ENCODE measurements around the gene NNT.

Gene NNT

DNA sequence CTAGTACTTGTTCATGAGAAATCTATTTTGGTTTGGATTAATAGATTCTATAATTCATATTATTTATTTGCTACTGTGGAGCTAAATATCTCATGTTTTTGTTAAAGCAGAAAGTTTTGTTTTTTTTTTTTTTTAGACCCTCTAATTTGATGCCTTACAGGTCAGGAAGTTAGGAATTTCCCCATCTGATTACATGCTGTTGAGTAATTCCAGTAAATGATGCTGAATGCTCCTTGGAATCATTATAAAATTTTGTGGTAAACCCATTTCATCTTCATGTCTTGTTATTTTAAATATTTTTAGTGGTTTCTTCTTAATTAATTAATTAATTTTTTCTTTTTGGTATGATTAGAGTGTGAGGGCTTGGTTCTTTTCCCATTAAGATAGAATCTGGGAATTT, 35.6 kb downstream of the NNT start:
- no peaks in the 10 kb centered on the region for H3K4me1 ChIP-seq (ENCODE audit: control insufficient read depth, insufficient read depth, low read length, poor library complexity, severe bottlenecking)
- peaks cover 12% of the 10 kb centered on the region for H3K36me3 ChIP-seq (ENCODE audit: control insufficient read depth, insufficient read depth, low read length)
- no peak overlapping the region for H3K27ac ChIP-seq (ENCODE audit: insufficient read depth, low read length, poor library complexity, severe bottlenecking)
- H3K4me3 ChIP-seq (ENCODE audit: insufficient read depth, low read depth, low read length, poor library complexity, severe bottlenecking): no peak overlapping the region
- no peak for DNase-seq
- H3K27me3 ChIP-seq (replicated peaks; ENCODE audit: control insufficient read depth, insufficient read depth, low read length, poor library complexity, severe bottlenecking): no peaks in the 10 kb centered on the region
- H3K9me3 ChIP-seq (ENCODE audit: control insufficient read depth, low read length): no peaks in the 10 kb centered on the region

DNA sequence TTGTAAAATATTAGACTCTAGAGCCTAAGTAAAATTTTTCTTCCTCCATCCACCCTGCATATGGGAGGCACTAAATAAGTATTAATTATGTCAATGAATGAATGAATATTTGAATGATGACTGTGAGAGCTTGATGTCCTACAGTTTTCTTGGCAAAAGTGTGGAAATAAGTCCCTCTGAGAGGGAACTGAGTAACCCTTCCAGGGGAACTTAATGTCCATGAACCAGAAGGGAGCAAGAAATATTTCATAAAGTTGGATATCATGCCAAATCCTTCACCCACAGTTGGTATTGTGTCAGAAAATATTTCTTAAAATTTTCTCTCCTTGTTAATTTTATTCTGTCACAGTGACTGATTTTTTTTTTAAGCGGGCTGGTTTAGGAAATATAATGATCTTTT, 36.6 kb downstream of the NNT start:
- Histone ChIP-seq H3K36me3 (ENCODE audit: control insufficient read depth, insufficient read depth, low read length) (peaks cover 11% of the 10 kb centered on the region), H3K9me3 (ENCODE audit: control insufficient read depth, low read length) (no peaks in the 10 kb centered on the region), H3K27me3 (replicated peaks; ENCODE audit: control insufficient read depth, insufficient read depth, low read length, poor library complexity, severe bottlenecking) (no peaks in the 10 kb centered on the region), H3K4me1 (ENCODE audit: control insufficient read depth, insufficient read depth, low read length, poor library complexity, severe bottlenecking) (no peaks in the 10 kb centered on the region), H3K4me3 (ENCODE audit: insufficient read depth, low read depth, low read length, poor library complexity, severe bottlenecking) (no peak overlapping the region), H3K27ac (ENCODE audit: insufficient read depth, low read length, poor library complexity, severe bottlenecking) (no peak overlapping the region)
- no peak for DNase-seq

DNA sequence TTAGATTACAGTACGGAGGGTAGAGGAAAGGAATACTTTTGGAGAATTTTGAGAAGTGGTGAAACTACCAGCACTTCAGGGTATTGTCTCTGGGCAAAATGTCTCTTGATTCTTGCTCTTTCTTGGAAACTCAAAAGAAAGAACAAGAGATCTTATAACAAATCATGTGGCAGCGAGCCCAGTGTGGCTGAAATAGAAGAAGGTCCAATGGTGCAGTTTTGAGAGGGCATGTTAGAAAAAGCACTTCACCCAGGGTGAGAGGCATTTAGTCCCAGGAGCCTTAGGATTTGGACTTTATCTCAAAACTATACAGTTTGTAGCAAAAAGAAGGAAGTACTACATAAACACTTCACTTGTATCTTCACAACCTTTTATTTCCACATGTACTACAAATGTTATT, 39.4 kb downstream of the NNT start:
- no peak for DNase-seq

DNA sequence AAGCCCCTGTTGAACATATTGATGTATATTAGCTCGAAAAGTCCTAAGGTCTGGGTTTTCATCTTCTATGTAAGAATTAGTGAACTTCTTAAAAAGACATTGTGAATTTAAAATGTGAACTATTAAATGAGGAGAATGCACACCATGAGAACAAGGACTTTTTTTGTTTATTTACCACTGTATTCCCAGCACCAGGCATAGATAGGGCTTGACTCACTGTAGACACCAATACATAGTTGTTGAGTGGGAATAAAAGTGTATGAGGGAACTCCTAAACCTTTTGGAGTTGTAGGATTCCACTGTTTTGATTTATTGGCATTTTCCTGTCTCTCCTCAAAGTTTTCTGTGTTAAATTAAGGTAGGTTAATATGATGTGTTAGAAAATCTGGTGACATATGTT, 40.3 kb downstream of the NNT start:
- Histone ChIP-seq H3K9me3 (ENCODE audit: control insufficient read depth, low read length) (no peaks in the 10 kb centered on the region), H3K36me3 (ENCODE audit: control insufficient read depth, insufficient read depth, low read length) (peaks cover 12% of the 10 kb centered on the region), H3K4me3 (ENCODE audit: insufficient read depth, low read depth, low read length, poor library complexity, severe bottlenecking) (no peak overlapping the region), H3K27me3 (replicated peaks; ENCODE audit: control insufficient read depth, insufficient read depth, low read length, poor library complexity, severe bottlenecking) (no peaks in the 10 kb centered on the region), H3K4me1 (ENCODE audit: control insufficient read depth, insufficient read depth, low read length, poor library complexity, severe bottlenecking) (no peaks in the 10 kb centered on the region), H3K27ac (ENCODE audit: insufficient read depth, low read length, poor library complexity, severe bottlenecking) (no peak overlapping the region)
- no peak for DNase-seq

More for the DNA sequence above, 39.4 kb downstream of the NNT start:
- Histone ChIP-seq H3K36me3 (ENCODE audit: control insufficient read depth, insufficient read depth, low read length) (peaks cover 9% of the 10 kb centered on the region), H3K9me3 (ENCODE audit: control insufficient read depth, low read length) (no peaks in the 10 kb centered on the region), H3K27ac (ENCODE audit: insufficient read depth, low read length, poor library complexity, severe bottlenecking) (no peak overlapping the region), H3K4me1 (ENCODE audit: control insufficient read depth, insufficient read depth, low read length, poor library complexity, severe bottlenecking) (no peaks in the 10 kb centered on the region), H3K27me3 (replicated peaks; ENCODE audit: control insufficient read depth, insufficient read depth, low read length, poor library complexity, severe bottlenecking) (no peaks in the 10 kb centered on the region), H3K4me3 (ENCODE audit: insufficient read depth, low read depth, low read length, poor library complexity, severe bottlenecking) (no peak overlapping the region)

DNA sequence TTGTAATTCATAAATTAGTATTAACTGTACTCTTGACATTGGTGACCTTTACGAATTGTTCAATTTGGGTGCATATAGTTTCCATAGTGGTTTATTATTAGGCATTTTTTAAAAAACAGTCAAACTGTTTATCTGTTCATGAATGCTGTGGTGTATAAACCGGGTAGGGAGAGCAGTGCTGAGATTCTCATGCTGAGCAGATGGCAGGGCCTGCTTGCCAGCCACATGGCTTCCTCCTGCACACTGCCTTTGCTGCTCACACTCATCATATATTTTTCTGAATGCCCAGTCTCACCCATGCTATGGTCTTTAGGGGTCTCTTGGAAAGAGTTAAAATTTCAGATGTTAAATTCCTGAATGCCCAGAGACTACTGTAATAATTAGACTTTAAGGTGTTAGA, 40.8 kb downstream of the NNT start:
- no peaks in the 10 kb centered on the region for H3K4me1 ChIP-seq (ENCODE audit: control insufficient read depth, insufficient read depth, low read length, poor library complexity, severe bottlenecking)
- DNase-seq: no peak
- peaks cover 16% of the 10 kb centered on the region for H3K36me3 ChIP-seq (ENCODE audit: control insufficient read depth, insufficient read depth, low read length)
- H3K27me3 ChIP-seq (replicated peaks; ENCODE audit: control insufficient read depth, insufficient read depth, low read length, poor library complexity, severe bottlenecking): no peaks in the 10 kb centered on the region
- no peaks in the 10 kb centered on the region for H3K9me3 ChIP-seq (ENCODE audit: control insufficient read depth, low read length)
- H3K4me3 ChIP-seq (ENCODE audit: insufficient read depth, low read depth, low read length, poor library complexity, severe bottlenecking): no peak overlapping the region
- H3K27ac ChIP-seq (ENCODE audit: insufficient read depth, low read length, poor library complexity, severe bottlenecking): no peak overlapping the region

DNA sequence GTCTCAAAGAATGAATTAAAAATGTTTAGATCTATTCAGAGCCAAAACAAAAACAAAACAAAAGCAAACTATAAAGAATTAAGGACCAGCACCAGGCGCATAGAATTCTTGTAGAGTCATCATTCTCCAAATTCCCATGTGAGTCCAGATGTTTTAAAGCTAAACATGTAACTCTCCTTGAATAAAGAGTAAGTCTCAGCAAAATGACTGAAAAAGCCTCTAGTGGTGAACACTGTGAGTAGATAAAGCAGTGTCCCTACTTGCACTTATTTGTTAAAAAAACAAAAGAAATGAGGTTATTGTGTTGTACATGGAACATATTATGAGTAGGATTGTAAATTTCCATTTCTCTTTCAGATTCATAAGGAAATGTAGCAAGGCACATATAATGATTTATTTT, 44.0 kb downstream of the NNT start:
- peaks cover 47% of the 10 kb centered on the region for H3K36me3 ChIP-seq (ENCODE audit: control insufficient read depth, insufficient read depth, low read length)

DNA sequence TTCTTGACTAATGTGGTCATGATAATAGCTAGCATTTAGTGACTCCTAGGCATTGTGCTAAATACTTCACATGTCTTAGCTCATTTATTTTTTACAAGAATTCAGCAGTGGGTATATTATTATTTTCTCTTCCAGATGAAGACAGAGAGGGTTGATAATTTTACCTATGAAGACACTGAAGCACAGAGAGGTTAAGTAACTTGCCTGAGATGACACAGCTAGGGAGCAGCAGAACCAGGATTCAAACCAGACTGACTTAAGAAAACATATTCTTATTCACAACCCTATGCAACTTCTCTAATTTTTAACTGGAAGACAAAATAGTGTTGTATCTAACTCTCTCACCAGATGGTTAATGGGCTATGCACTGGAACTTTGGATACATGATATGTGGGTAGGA, 44.8 kb downstream of the NNT start:
- Histone ChIP-seq H3K4me3 (ENCODE audit: insufficient read depth, low read depth, low read length, poor library complexity, severe bottlenecking) (no peak overlapping the region), H3K4me1 (ENCODE audit: control insufficient read depth, insufficient read depth, low read length, poor library complexity, severe bottlenecking) (no peaks in the 10 kb centered on the region), H3K9me3 (ENCODE audit: control insufficient read depth, low read length) (no peaks in the 10 kb centered on the region), H3K27ac (ENCODE audit: insufficient read depth, low read length, poor library complexity, severe bottlenecking) (no peak overlapping the region), H3K36me3 (ENCODE audit: control insufficient read depth, insufficient read depth, low read length) (peaks cover 53% of the 10 kb centered on the region), H3K27me3 (replicated peaks; ENCODE audit: control insufficient read depth, insufficient read depth, low read length, poor library complexity, severe bottlenecking) (no peaks in the 10 kb centered on the region)
- no peak for DNase-seq

More for the DNA sequence above, 44.0 kb downstream of the NNT start:
- no peaks in the 10 kb centered on the region for H3K27me3 ChIP-seq (replicated peaks; ENCODE audit: control insufficient read depth, insufficient read depth, low read length, poor library complexity, severe bottlenecking)
- H3K27ac ChIP-seq (ENCODE audit: insufficient read depth, low read length, poor library complexity, severe bottlenecking): no peak overlapping the region
- no peaks in the 10 kb centered on the region for H3K4me1 ChIP-seq (ENCODE audit: control insufficient read depth, insufficient read depth, low read length, poor library complexity, severe bottlenecking)
- H3K4me3 ChIP-seq (ENCODE audit: insufficient read depth, low read depth, low read length, poor library complexity, severe bottlenecking): no peak overlapping the region
- no peaks in the 10 kb centered on the region for H3K9me3 ChIP-seq (ENCODE audit: control insufficient read depth, low read length)
- DNase-seq: no peak

DNA sequence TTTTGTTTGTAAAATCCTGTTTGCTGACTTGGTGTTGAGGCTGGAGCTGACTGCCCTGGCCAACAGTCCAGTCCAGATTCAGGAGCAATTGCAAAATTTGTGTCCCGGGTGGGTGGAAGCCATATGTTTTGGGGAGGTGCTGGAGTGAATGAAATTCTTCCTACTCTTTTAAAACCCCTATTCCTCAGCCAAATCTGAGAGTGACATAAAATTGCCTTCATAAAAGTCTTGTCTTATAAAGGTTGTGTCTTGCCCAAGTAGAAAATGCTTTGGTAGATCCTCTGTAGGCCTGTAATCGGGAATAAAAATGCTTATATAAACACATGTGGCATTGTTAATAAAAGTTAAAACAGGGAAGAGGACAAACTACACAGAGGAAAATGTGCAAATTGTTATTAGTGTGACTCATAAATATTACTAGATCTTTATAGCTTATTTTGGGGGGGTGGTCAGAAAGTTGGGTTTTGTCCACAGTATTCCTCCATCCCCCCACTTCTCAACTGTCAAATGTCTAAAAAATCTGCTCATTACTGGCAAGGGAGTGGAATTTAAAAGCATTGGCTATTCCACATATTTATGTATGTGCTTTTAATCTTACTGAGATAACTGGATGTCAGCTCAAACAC, 45.6 kb downstream of the NNT start:
- Histone ChIP-seq H3K36me3 (ENCODE audit: control insufficient read depth, insufficient read depth, low read length) (peaks cover 59% of the 10 kb centered on the region), H3K4me3 (ENCODE audit: insufficient read depth, low read depth, low read length, poor library complexity, severe bottlenecking) (no peak overlapping the region), H3K4me1 (ENCODE audit: control insufficient read depth, insufficient read depth, low read length, poor library complexity, severe bottlenecking) (no peaks in the 10 kb centered on the region), H3K27me3 (replicated peaks; ENCODE audit: control insufficient read depth, insufficient read depth, low read length, poor library complexity, severe bottlenecking) (no peaks in the 10 kb centered on the region), H3K27ac (ENCODE audit: insufficient read depth, low read length, poor library complexity, severe bottlenecking) (no peak overlapping the region), H3K9me3 (ENCODE audit: control insufficient read depth, low read length) (no peaks in the 10 kb centered on the region)
- no peak for DNase-seq

DNA sequence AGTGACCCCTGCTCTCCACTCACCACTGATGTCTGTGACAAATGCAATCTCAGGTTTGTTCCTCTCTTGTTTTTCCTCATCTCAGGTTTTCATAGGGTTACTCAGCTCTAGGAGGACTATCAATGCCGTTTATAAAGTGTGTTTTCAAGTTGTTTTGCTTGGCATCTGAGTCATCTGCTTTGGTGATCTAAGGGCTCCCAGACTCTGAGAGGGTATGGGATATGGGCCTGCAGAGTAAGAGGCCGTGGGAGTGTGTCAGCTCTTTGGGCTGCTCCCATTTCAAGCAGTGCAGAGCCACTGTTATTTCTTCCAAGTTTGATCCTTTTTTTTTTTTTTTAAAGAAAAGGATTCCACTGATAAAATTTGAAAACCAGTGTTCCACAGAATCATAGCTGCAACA, 46.3 kb downstream of the NNT start:
- DNase-seq: no peak

DNA sequence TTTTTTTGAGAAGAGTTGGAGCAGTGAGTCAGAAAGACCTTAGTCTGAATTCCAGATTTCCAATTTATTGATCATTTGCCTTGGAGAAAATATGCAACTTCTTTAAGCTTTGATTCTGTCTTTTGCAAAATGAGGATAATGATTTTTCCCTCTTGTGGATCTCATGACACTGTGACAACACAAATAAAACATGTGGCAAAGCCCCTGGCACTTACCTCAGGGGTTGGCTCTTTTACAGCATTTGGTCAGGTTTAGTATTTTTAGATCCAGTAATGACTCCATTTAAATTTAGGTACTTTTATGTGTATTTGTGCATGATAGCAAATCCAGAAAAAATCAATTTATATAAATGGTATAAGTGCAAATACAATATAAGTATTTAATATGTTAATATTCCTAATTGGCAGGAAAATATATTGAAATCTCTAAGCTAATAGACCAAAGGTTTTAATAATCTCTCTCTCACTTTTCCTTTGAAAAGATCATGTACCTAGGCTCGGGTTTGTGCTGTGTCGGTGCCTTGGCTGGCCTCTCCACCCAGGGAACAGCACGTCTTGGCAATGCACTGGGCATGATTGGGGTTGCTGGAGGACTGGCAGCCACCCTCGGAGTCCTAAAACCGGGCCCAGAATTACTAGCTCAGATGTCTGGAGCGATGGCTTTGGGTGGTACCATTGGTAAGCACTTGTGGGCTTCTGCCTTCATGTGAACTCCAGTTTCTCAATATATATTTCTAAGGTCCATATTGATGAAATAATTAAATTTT, 49.7 kb downstream of the NNT start:
- Histone ChIP-seq H3K36me3 (ENCODE audit: control insufficient read depth, insufficient read depth, low read length) (peaks cover 81% of the 10 kb centered on the region), H3K9me3 (ENCODE audit: control insufficient read depth, low read length) (no peaks in the 10 kb centered on the region), H3K27ac (ENCODE audit: insufficient read depth, low read length, poor library complexity, severe bottlenecking) (no peak overlapping the region), H3K4me1 (ENCODE audit: control insufficient read depth, insufficient read depth, low read length, poor library complexity, severe bottlenecking) (no peaks in the 10 kb centered on the region), H3K4me3 (ENCODE audit: insufficient read depth, low read depth, low read length, poor library complexity, severe bottlenecking) (no peak overlapping the region), H3K27me3 (replicated peaks; ENCODE audit: control insufficient read depth, insufficient read depth, low read length, poor library complexity, severe bottlenecking) (no peaks in the 10 kb centered on the region)
- no peak for DNase-seq

More for the DNA sequence above, 46.3 kb downstream of the NNT start:
- H3K4me3 ChIP-seq (ENCODE audit: insufficient read depth, low read depth, low read length, poor library complexity, severe bottlenecking): no peak overlapping the region
- H3K36me3 ChIP-seq (ENCODE audit: control insufficient read depth, insufficient read depth, low read length): peaks cover 62% of the 10 kb centered on the region
- no peaks in the 10 kb centered on the region for H3K4me1 ChIP-seq (ENCODE audit: control insufficient read depth, insufficient read depth, low read length, poor library complexity, severe bottlenecking)
- no peaks in the 10 kb centered on the region for H3K27me3 ChIP-seq (replicated peaks; ENCODE audit: control insufficient read depth, insufficient read depth, low read length, poor library complexity, severe bottlenecking)
- H3K27ac ChIP-seq (ENCODE audit: insufficient read depth, low read length, poor library complexity, severe bottlenecking): no peak overlapping the region
- no peaks in the 10 kb centered on the region for H3K9me3 ChIP-seq (ENCODE audit: control insufficient read depth, low read length)

Measured in effector memory CD4-positive, alpha-beta T cell (primary cell).